SHP77 treated with DMSO at 0.1 percent for 48 hours (cell line): ENCODE data around the gene CIART.
"Not testable (repeated sequence)": the region's sequence is repeated elsewhere in the genome, so short reads cannot be mapped to it uniquely, and the experiment has no call there.

ENCODE experiments used
- DNase-seq: peaks from one replicate; lab custom pipeline; 2025; lab: John Stamatoyannopoulos, UW

The CIART gene

GRCh38 chr1:150281758-150282557 is at the start of gene CIART:
TSS of gene CIART (plus strand) at chr1:150282554. CDS start at chr1:150283268, 714 bp downstream.
- peak; percentile 100 for DNase-seq

GRCh38 chr1:150232921-150233320 is 49.4 kb upstream of the CIART start:
- not testable (repeated sequence) for DNase-seq

GRCh38 chr1:150233359-150234308 is 48.7 kb upstream of the CIART start:
- peak; percentile 13 for DNase-seq

GRCh38 chr1:150234309-150234565 is 48.1 kb upstream of the CIART start:
- DNase-seq = no peak

GRCh38 chr1:150234566-150235293 is 47.6 kb upstream of the CIART start:
- DNase-seq = peak; percentile 73

- DNase-seq = no peak
Observed at GRCh38 chr1:150235294-150235851, 47.0 kb upstream of the CIART start.

GRCh38 chr1:150235852-150236613 is 46.3 kb upstream of the CIART start, which contains the start of gene ANP32E:
TSS of gene ANP32E (minus strand) at chr1:150236112. CDS start at chr1:150235786, 326 bp downstream.
- DNase-seq = peak; percentile 100

GRCh38 chr1:150236614-150237100 is 45.7 kb upstream of the CIART start:
- DNase-seq = no peak

GRCh38 chr1:150237176-150237575 is 45.2 kb upstream of the CIART start:
- DNase-seq = not testable (repeated sequence)

GRCh38 chr1:150237746-150238145 is 44.6 kb upstream of the CIART start:
- no peak for DNase-seq

- no peak for DNase-seq
Observed at GRCh38 chr1:150243003-150243402, 39.4 kb upstream of the CIART start.

GRCh38 chr1:150249936-150250335 is 32.4 kb upstream of the CIART start:
- DNase-seq = no peak

GRCh38 chr1:150256198-150256553 is 26.2 kb upstream of the CIART start:
- DNase-seq = no peak

- DNase-seq = peak; percentile 62
Observed at GRCh38 chr1:150256554-150257341, 25.6 kb upstream of the CIART start.

- peak; percentile 70 for DNase-seq
Observed at GRCh38 chr1:150257624-150258585, 24.4 kb upstream of the CIART start, which contains the start of gene CA14. TSS of gene CA14 (plus strand) at chr1:150257774. CDS start at chr1:150258129, 355 bp downstream.

- DNase-seq = no peak
Observed at GRCh38 chr1:150259217-150259616, 23.1 kb upstream of the CIART start.

- DNase-seq = peak; percentile 44
Observed at GRCh38 chr1:150259758-150260669, 22.3 kb upstream of the CIART start.

GRCh38 chr1:150261367-150261766 is 21.0 kb upstream of the CIART start:
- DNase-seq = no peak
